IMR-90 (cell line): ENCODE measurements around the gene HOXA3. TPM values are rescaled to one million over a fixed set of nuclear protein-coding genes. Genes with fewer than 3 reads are reported as not detected.

Experiments used
- BHLHE40 ChIP-seq: fragments of 150-350 bp; IDR thresholded peaks from 2 replicates; pipeline ENCODE4 v1.6.1; 2016; ENCODE audit warnings: mild to moderate bottlenecking, low read depth, low read length
- RCOR1 ChIP-seq: IDR thresholded peaks from 2 replicates; pipeline ENCODE4 v1.6.1; 2012; ENCODE audit warnings: mild to moderate bottlenecking, low read length, improper control_type of control experiment; ENCODE audit not compliant: insufficient replicate concordance
- RFX5 ChIP-seq: IDR thresholded peaks from 2 replicates; pipeline ENCODE4 v1.8.0; 2012; ENCODE audit warnings: low read depth, mild to moderate bottlenecking, low read length, moderate library complexity
- polyA plus RNA-seq, 3 experiments: library from polyadenylated mRNA; depleted of rRNA; stranded (reverse); fragments of >200 nt; gene quantifications; 2 replicates each; pipeline ENCODE4 v1.2.3, GENCODE V29; 2012; ENCODE audit warnings: low replicate concordance in 1 of 3
- total RNA-seq: library from RNA; depleted of rRNA; stranded (reverse); fragments of >200 nt; gene quantifications from 2 replicates; pipeline ENCODE4 v1.2.3, GENCODE V29; 2012

The HOXA3 gene
- total and polyA plus RNA-seq, 2 of the 4 experiments (the other 2 are of a cell fraction) = 0.90 to 5.4 TPM

GRCh38 chr7:27095897-27096767, 56.3 kb downstream of the HOXA3 start, which contains the start of gene HOXA1 (continued):
- TF ChIP-seq RCOR1 = no peak
- peak; percentile 66 for TF ChIP-seq BHLHE40
- TF ChIP-seq RFX5 = no peak
